ENCODE data around the gene USB1.

USB1 gene

GRCh38 chr16:58020628-58021521, 19.7 kb downstream of the USB1 start:
- DNase-seq: peak; percentile 73

DNA sequence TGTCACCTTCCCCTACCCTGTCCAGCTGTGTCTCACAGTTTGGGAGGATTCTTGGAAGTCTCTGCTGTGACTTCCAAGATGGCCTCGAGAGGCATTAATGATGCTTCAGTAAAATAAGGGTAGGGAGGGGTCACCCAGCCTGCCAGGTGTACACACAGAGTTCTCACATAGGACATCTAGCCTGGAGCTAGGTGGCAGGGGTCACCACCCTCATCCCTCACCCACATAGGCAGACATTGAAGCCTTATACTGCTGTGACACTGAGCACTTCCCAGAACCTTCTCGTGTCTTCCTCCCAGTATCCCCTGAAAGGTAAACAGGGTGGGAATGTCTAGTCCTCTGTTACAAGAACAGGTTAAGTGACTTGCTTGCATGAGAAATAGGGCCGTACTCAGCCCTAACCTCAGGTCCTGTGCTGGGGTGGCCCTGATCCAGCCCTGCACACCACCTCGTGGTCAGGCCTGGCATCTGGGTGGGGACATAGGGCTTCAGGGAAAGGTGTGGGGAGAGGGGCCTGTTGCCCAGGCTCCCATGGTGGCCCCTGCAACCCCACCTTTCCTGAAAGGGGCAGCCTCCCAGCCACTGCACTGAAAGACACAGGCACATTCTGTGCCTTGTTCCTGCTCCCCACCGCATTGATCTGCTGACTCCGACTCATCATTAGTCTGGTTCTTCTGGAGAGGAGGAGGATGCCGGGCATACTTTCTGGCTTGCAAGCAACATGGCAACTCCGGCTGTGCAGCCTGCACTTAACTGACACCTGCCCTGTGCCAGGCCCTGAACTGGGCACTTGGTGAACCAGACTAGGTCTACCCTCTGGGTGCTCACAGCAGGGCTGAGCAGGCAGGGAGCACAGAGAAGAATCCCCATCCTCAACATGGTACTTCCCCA, 20.7 kb downstream of the USB1 start:
- DNase-seq: no peak

DNA sequence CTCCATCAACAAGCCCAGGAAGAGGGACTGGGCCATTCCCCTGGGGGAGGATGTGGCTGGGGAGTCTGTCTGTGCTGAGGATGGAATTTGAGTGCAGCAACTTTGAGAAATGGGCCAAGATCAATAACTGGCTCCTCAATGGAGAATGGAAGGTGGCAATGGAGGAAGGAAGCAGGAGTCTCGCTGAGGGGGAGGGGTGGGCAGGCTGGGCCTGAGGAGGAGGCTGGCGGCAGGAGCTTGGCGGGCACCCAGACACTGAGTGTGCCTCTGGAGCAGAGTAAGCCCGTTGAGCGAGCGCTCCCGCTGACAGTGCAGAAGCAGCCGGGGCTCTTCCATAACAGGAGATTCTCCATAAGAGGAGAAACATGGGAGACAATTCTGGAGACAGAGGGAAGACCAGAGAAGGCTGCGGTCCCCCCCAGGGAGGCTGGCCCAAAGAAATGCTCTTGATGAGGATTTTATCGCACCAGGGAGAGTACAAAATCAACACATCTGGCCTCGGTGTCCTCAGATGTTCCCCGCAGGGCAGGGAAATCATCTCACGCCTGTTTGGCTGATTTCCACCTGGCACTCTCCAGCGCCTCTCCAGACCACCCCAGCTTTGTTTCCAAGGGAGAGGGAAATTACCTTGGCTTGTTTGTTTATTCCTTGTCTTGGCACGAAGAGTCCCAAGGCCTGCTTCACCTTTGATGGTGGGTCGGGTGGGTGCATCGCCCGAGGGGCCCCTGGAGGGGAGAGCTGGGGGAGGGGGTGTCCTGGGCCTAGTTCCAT, 21.6 kb downstream of the USB1 start:
- DNase-seq: no peak

DNA sequence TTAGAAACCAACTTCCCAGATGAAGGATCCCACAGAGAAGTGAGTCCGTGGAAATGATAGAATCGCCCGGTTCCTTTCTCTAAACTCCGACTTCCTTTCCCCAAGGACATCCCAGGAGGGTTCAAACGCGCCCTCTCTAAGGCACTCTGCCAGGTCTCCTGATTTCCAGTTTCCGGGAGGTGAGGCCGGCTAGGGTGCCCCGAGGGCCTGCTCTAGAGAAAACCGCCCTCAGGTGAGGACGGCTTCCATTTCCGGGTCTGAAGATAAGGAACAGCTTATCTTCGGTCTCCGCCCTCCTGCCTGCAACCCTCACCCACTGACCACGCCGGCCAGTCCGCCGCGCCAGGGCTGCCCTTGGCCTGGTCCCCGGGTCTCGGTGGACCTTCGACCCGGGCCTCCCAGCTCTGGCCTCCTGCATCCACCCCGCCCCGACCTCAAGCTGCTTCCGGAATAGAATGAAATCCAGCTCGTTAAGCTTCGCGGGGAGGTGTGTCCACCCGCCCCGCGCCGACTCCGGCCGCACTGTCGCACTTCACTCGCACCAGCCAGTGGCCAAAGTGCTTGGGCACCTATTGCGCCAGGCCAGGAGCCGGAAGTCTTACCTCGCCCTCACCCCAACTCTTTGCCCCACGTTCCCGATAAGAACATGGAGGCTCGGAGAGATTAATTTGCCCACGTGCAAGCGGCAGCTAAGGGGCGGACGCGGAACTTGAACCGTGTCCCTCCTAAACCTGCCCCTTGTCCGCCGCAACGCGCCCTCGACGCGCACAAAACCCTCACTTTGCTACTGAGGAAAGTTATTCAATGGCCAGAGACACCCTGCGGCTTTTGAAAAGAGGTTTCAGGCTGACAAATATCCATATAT, 23.5 kb downstream of the USB1 start:
- peak; percentile 34 for DNase-seq

DNA sequence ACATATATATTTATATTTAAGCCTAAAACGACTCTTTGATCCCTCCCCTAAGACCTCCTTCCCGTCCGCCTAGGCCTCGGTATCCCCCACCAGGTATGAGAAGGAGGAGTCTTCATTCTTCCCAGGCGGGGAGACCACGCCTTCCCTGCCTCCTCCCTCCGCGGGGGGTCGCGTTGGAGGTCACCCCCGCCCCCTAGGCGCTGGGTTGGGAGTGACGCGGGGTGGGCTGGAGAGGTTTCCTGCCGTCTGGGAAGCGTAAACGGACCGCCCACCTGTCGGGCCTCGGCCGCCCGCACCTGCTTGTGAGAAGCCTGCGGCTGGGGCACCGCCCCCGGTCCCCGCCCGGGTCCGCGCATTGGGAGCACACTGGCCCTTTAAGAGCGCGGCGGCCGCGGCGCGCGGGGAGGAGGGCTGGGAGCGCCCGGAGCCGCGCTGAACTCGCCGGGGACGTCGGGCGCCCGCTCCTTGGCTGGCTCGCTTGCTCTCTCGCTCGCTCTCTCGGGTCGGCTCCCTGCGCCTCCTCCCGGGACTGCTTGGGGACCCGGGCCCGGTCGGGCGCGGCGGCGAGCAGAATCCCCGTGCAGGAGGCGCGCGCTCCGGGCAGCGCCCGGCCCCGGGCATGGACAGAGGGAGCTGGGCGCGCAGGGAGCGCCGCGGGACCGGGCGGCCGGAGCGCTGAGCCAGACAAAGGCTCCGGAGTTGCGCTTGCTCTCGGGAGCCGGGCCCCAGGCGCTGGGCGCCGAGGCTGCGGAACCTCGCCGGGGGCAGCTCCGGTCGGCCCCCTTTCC, 24.3 kb downstream of the USB1 start, which contains the start of gene MMP15:
MMP15 (plus strand) TSS at position 404 of the 788 bp plus-strand sequence. CDS start 597 bp downstream, outside the sequence.
- peak; percentile 69 for DNase-seq

DNA sequence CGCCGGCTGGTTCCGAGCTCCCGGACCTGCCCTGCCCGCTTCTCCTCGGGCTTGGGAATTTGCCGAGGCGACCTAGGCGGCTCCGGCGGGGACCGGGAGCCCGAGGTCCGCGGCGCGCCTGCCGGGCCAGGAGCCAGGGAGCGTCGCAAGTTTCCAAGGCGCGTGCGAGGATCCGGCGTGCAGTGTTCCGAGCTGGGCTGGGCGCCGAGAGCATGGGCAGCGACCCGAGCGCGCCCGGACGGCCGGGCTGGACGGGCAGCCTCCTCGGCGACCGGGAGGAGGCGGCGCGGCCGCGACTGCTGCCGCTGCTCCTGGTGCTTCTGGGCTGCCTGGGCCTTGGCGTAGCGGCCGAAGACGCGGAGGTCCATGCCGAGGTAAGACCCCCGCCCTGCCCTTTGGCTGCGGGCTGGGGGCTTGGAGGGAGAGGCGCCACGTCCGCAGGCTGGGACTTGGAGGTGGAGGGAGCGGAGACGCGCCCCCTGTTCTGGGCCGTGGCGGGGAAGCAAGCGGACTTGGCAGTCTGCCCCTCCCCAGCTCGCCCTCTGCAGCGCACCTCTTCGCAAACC, 25.0 kb downstream of the USB1 start:
- DNase-seq: no peak

GRCh38 chr16:58026705-58027160, 25.5 kb downstream of the USB1 start:
- DNase-seq: no peak

DNA sequence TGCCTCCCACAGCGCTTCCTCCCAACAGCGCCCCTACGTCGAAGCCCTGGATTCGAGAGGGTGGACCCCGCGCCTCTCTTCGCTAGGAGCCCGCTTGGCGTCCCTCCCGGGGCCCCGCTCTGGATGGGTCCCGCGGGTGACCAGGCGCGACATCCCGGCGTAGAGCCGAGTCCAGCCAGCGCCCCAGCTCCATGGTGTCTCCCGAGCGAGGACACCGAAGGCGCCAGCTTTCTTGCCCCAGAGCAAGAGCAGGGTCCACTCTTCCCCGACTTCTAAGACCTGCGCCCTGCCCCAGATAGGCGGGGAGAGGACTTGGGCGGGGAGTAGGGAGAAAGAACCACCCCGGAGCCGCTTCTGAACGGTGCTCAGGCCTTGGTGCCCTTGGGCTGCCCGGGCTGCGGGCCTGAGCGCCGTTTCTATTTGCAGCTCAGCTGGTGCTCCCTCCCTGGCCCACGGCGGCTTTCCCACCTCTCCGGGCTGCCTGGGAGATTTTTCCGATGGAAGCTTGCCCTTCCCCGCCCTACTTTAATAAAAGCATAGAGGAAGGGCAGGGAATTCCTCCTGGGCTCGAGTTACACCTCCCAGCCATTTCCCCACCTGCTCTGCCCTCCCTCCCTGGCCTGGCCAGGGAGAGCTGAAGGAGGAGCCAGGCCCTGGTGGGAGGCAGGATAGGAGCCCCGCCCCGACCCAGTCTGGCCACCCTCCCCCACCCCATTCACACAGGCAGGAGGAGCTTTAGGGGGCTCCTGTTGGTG, 26.1 kb downstream of the USB1 start:
- DNase-seq: no peak

DNA sequence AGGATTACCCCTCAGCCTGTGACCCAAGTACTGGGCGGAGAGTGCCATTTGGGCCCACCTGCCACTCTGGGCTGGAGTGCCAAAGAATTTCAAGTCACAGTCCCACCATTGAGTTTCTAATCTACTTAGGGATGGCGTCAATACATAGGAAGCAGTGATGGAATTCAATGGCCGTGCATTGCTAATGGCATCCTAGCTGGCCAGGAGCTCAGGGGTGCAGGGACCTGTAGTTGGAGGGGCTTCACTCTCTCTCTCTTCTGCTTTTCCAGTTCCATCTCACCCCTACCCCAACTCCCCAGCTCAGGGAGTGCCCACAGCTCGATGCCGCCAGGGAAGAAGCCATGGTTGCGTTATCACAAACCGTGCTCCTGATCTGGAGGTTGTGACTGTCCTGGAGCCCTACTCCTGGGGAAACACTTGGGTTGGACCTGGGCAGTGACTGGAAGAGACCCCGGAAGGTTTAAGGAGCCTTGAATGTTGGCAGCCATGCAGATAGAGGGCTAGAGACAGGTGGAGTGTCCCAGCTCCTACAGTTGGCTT, 26.8 kb downstream of the USB1 start:
- DNase-seq: no peak

DNA sequence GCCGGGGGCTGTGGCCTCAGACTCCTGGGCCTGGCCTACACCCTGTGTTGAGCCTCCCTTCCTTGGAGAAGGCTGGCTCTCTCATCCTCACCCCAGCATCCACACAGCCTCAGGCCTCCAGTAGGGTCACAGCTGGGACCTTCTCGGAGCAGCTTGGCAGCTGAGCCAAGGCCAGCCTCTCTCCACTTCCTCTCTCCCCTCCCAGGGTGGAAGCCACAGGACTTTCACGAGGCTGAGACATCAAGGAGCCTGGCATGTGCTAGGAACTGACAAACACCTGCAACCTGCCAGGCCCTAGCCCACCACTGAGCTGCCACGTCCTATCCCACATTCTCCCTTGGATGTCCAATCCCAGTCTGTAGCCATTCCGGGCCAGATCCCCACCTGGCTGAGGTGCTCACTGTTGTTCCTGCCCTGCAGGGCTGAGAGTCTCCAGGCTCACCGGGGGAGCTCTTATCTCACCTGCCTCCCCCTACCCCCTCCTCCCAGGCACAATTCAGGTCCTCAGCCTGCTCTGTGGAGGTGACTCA, 27.4 kb downstream of the USB1 start:
- no peak for DNase-seq

GRCh38 chr16:58029410-58029809, 28.2 kb downstream of the USB1 start:
- no peak for DNase-seq

GRCh38 chr16:58030136-58030840, 29.1 kb downstream of the USB1 start:
- DNase-seq: no peak

GRCh38 chr16:58031016-58031800, 30.0 kb downstream of the USB1 start:
- no peak for DNase-seq

DNA sequence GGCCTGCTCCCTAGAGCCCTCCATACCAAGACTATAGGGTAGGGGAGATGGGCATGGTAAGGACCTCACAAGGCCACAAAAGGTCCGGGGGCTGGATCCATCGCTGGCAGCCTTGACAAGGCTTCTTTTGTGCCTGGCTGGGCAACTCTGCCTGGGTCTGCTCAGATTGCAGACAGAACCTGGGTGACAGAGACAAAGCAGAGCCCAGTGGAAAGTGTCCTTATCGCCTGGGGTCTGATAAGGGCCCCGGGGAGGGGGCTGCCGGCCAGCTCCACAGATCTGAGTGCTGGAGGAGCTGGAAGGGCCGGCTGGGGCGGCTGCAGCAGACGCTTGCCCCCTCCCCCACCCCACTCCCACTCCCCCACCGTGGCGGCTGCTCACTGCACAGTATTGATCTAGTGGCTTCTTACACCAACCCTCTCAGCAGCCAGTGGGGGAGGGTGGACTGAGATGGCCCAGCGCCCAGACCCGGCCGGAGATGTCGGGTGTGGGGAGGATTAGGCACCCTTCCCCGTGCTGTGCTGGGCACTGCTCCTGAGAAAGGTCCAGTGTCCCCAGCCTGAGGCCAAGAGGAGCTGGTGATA, 31.6 kb downstream of the USB1 start:
- no peak for DNase-seq

- no peak for DNase-seq
Measured at GRCh38 chr16:58034128-58034685, 33.0 kb downstream of the USB1 start.

DNA sequence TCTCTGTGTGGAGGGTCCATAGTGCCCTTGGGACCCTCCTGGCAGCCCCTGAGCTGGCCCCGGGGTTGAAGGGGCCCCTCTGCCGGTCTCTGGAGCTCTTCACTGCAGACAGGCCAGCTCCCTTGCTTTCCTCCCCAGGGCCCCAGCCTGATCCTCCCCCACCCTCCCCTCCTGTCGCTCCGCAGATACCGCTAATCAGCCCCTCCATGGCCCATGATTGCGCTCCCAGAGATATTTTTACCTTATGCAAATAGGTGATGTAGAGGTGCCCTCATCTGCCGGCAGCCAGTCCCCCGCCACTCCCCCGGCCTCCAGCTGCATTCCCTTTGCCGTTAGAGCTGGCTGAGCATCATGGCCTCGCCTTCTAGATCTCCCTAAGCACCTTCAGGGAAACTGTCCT, 33.6 kb downstream of the USB1 start:
- no peak for DNase-seq
